ENCODE measurements around the gene RNU2-63P. TPM values are rescaled to one million over a fixed set of nuclear protein-coding genes. Genes with fewer than 3 reads are reported as not detected.
A peak's percentile ranks its signal among the peaks of the same experiment; 100 is the strongest.

Gene RNU2-63P
- not detected for total RNA-seq
- polyA plus RNA-seq (ENCODE audit: insufficient read depth, low read depth, low replicate concordance), result not detected
- long read RNA-seq, donor 1, partial matches to known transcripts, result 0 of 3 reads
- long read RNA-seq, donor 1, other reads (novel, unspliced or antisense), result 0 of 3 reads
- long read RNA-seq, donor 2, partial matches to known transcripts, result 0 of 1 reads
- long read RNA-seq, donor 2, other reads (novel, unspliced or antisense), result 0 of 1 reads

DNA sequence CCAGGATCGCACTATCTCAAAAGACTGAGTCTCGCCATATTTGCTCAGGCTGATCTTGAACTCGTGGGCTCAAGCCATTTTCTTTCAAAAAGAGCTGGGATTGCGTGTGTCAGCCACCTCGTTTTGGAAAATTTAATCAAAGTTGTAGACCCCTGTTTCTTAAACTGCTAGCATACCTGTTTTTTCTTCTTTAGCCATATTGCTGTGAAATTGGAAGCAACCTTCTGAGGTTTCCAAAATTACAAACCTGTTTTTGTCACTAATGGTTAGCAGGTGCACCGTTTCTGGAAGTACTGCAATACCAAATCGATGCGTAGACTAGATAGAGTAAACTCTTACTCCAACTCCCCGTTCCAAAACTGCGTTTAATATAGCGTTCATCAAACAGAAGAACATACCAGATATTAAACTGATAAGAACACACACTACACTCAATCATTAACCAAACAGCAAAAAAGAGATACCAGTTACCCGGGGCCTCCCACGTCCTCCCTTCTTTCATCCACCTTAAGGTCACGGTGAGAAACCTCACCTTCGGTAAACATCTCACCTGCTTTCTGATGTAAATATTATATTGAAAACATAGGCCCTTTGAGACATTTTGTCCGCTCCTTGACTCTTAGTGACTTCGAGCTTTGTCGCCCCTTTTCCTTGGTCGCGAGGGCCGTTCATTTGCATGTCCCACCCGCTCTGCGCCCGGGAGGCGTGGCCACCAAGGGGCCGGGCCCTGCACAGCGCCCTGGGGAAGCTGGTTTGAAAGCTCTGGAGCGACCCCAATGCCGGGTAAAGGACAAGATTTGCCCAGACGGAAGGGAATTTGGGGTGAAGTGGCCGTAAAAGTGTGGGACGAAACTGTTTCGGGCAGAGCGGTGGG lies at the start of gene RNU2-63P:
Gene RNU2-63P, minus strand, starts transcription at position 462 of the 874 bp plus-strand sequence.
- Histone ChIP-seq H3K27me3 (no peaks in the 10 kb centered on the region), H3K4me1 (peaks cover 6% of the 10 kb centered on the region), H3K36me3 (ENCODE audit: low read depth, missing control alignments) (no peaks in the 10 kb centered on the region), H3K9me3 (no peaks in the 10 kb centered on the region), H3K4me3 (peak within 1 kb of the TSS; percentile 54 to 75), H3K27ac (peak within 1 kb of the TSS; percentile 62 to 77)
- DNase-seq, result peak; percentile 81
- no peak for TF ChIP-seq POLR2A (IDR thresholded peaks at IDR 0.05)
- TF ChIP-seq, protein P1, sequence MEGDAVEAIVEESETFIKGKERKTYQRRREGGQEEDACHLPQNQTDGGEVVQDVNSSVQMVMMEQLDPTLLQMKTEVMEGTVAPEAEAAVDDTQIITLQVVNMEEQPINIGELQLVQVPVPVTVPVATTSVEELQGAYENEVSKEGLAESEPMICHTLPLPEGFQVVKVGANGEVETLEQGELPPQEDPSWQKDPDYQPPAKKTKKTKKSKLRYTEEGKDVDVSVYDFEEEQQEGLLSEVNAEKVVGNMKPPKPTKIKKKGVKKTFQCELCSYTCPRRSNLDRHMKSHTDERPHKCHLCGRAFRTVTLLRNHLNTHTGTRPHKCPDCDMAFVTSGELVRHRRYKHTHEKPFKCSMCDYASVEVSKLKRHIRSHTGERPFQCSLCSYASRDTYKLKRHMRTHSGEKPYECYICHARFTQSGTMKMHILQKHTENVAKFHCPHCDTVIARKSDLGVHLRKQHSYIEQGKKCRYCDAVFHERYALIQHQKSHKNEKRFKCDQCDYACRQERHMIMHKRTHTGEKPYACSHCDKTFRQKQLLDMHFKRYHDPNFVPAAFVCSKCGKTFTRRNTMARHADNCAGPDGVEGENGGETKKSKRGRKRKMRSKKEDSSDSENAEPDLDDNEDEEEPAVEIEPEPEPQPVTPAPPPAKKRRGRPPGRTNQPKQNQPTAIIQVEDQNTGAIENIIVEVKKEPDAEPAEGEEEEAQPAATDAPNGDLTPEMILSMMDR (IDR thresholded peaks at IDR 0.05), result no peak
- WGBS, 2 donors, result 9 to 11% methylated on average over 33 to 34 of the region's 34 CpGs
- intact Hi-C loops (cut with DNase I; ENCODE audit: low total_unique reads), result no loop called here

DNA sequence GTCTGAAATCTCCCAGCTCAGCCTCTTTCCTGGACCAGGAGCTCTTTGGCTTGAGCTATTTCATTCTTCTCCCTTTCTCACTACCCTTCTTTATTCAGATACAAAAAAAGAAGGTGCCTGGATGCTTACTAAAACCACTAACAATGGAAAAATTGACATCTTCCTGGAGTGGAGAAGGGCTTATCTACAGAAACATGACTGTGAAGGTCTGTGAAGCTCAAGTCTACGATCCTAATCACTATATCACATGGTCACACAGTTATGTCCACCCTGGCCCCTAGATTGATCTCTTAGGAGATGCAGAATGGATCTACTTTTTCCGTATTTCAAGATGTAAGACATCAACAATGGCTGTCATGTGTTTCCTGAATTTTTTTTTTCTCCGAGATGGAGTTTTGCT lies 44.9 kb upstream of the RNU2-63P start:
- 82 to 86% methylated on average over 3 of the region's 3 CpGs for WGBS, 2 donors
- intact Hi-C loops (cut with DNase I; ENCODE audit: low total_unique reads), result no loop called here
- no peak overlapping the region for H3K27ac ChIP-seq
- H3K27me3 ChIP-seq, result no peaks in the 10 kb centered on the region
- no peaks in the 10 kb centered on the region for H3K36me3 ChIP-seq (ENCODE audit: low read depth, missing control alignments)
- H3K4me1 ChIP-seq, result no peaks in the 10 kb centered on the region
- no peak for DNase-seq
- no peak overlapping the region for H3K4me3 ChIP-seq
- no peaks in the 10 kb centered on the region for H3K9me3 ChIP-seq
- TF ChIP-seq, protein P1 (IDR thresholded peaks at IDR 0.05), result no peak
- no peak for TF ChIP-seq POLR2A (IDR thresholded peaks at IDR 0.05)

DNA sequence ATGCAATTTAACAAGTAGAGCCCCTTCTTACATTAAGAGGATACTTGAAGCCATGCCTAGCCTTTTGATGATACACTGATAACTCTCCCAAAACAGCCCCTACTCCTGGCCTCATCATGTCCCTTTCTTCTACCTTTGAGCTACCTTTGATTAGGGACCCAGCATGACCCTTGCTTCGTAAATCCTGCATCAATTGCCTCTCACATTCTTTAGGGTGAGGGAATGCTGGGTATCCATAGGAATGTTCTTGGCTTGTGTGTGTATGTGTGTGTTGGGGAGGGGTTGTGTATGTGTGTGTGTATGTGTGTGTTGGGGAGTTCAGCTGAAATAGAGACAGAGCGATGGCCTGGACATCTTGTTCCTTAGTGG lies 44.5 kb upstream of the RNU2-63P start:
- no peaks in the 10 kb centered on the region for H3K36me3 ChIP-seq (ENCODE audit: low read depth, missing control alignments)
- no peak for DNase-seq
- 73 to 92% methylated on average over 2 of the region's 2 CpGs for WGBS, 2 donors
- TF ChIP-seq POLR2A (IDR thresholded peaks at IDR 0.05), result no peak
- TF ChIP-seq, protein P1 (IDR thresholded peaks at IDR 0.05), result no peak
- no peak overlapping the region for H3K4me3 ChIP-seq
- no peaks in the 10 kb centered on the region for H3K9me3 ChIP-seq
- H3K27ac ChIP-seq, result no peak overlapping the region
- intact Hi-C loops (cut with DNase I; ENCODE audit: low total_unique reads), result no loop called here
- H3K27me3 ChIP-seq, result no peaks in the 10 kb centered on the region
- H3K4me1 ChIP-seq, result no peaks in the 10 kb centered on the region

DNA sequence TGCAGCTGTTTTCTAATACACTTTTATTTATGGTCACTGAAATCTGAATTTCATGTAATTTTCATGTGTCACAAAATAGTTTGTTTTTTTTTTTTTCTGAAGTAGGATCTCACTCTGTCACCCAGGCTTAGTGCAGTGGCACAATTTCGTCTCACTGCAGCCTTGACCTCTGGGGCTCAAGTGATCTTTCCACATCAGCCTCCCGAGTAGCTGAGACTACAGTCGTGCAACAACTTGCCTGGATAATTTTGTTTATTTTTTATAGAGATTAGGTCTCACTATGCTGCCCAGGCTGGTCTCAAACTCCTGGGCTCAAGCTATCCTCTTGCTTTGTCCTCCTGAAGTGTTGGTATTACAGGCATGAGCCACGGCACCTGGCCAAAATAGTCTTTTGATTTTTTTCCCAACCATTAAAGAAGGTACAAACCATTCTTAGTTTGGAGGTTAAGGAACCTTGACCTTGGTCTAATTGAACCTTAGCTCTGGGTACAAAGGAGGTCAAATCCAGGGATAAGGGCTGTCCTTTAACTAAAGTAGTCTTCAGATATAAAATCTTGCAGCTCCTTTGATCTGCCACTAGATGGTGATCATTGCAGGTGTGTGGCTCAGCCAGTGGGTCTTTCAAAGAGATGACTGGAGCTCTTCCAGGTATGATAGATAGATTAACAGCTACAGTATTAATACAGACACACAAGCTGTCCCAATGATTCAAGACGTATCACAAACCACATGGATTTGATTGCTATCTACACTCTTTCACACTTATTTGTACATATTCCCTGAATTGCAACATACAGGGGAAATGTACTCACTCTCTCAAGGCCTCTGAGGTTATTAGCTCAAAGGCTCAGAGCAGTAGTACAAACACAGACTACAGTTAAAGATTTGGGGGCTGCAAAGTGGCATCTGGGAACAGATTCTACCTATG lies 43.9 kb upstream of the RNU2-63P start:
- WGBS, 2 donors, result 32 to 44% methylated on average over 5 of the region's 5 CpGs
- DNase-seq, result no peak
- Histone ChIP-seq H3K27me3 (no peaks in the 10 kb centered on the region), H3K9me3 (no peaks in the 10 kb centered on the region), H3K4me3 (no peak overlapping the region), H3K4me1 (no peaks in the 10 kb centered on the region), H3K27ac (no peak overlapping the region), H3K36me3 (ENCODE audit: low read depth, missing control alignments) (no peaks in the 10 kb centered on the region)
- TF ChIP-seq, protein P1 (IDR thresholded peaks at IDR 0.05), result peak; percentile 27 to 63 (median 58)
- TF ChIP-seq POLR2A (IDR thresholded peaks at IDR 0.05), result no peak
- intact Hi-C loops (cut with DNase I; ENCODE audit: low total_unique reads), result no loop called here

Measured in testis (tissue), 5 donors.